K562 (cell line): Measurements from ENCODE around the gene SIGLEC1. TPM values are rescaled to one million over a fixed set of nuclear protein-coding genes. Genes with fewer than 3 reads are reported as not detected.

Experiments
- ATAC-seq: fragments of 200-7000 bp; cut with Tn5 transposase; 3 replicates; pipeline ENCODE4 v1.9.1; 2020; ENCODE audit warnings: moderate library complexity
- BruUV-seq: library from RNA; stranded (reverse); fragments of 400-500 nt; replicated peaks from 2 replicates; lab custom pipeline; 2021; lab: Mats Ljungman, UMichigan
- CTCF ChIA-PET: fragments of 300-600 bp; formaldehyde crosslinking; extraction: SDS; loops from one replicate; lab custom pipeline; 2021; ENCODE audit warnings: low intra/inter-chr PET ratio; lab: Yijun Ruan, JAX
- POLR2A ChIA-PET: fragments of 300-600, 350-650 bp; sonication (Branson Sonifier 250); formaldehyde crosslinking; extraction: SDS; loops from one replicate; lab custom pipeline; 2021; ENCODE audit warnings: antibody characterized with exemption, inconsistent platforms; lab: Yijun Ruan, JAX
- DNase-seq, 4 experiments: peaks; one replicate each; pipeline versions ENCODE4 v3.0.0 to v3.0.0-alpha.2; 2011 to 2018; ENCODE audit warnings: low spot score in 3 of 4, mixed read lengths in 3 of 4; ENCODE audit errors: extremely low read depth in 1 of 4
- FAIRE-seq: peaks from 2 replicates; lab custom pipeline; 2011; peaks lifted over from hg19 to GRCh38; lab: Jason Lieb, UNC
- H2AFZ ChIP-seq: 2 replicates; pipeline ENCODE4 v1.6.0; 2011; ENCODE audit warnings: low read depth, low read length, control low read depth, inconsistent platforms
- H3K27ac ChIP-seq: fragments of 200-600 bp; 3 replicates; pipeline ENCODE4 v1.8.0; 2011; ENCODE audit warnings: low read depth, mild to moderate bottlenecking, control low read depth, inconsistent platforms, low read length, moderate library complexity, mixed read lengths; ENCODE audit errors: extremely low read depth
- H3K27me3 ChIP-seq, 2 experiments: fragments of 300-600 bp in 1 of 2; 2 replicates in 1 of 2; 3 replicates in 1 of 2; pipeline versions ENCODE4 v1.6.0 to v1.8.0; 2011; ENCODE audit warnings: inconsistent platforms in 2 of 2, low read length in 2 of 2, mild to moderate bottlenecking in 1 of 2, mixed read lengths in 1 of 2, moderate library complexity in 1 of 2; ENCODE audit not compliant: control insufficient read depth in 2 of 2, insufficient read depth in 2 of 2
- H3K36me3 ChIP-seq: fragments of 300-600 bp; 3 replicates; pipeline ENCODE4 v1.8.0; 2011; ENCODE audit warnings: mild to moderate bottlenecking, low read length, inconsistent platforms; ENCODE audit not compliant: control insufficient read depth, insufficient read depth
- H3K4me1 ChIP-seq, 2 experiments: fragments of 200-600 bp in 1 of 2; replicated peaks in 1 of 2; 2 replicates in 1 of 2; 3 replicates in 1 of 2; pipeline versions ENCODE4 v1.5.1 to v1.8.0; 2011; ENCODE audit warnings: inconsistent platforms in 2 of 2, low read length in 2 of 2, mild to moderate bottlenecking in 1 of 2, mixed read lengths in 1 of 2, moderate library complexity in 1 of 2; ENCODE audit not compliant: control insufficient read depth in 2 of 2, insufficient read depth in 2 of 2
- H3K4me2 ChIP-seq: 2 replicates; pipeline ENCODE4 v1.6.1; 2011; ENCODE audit warnings: low read length, control low read depth, inconsistent platforms, mixed read lengths; ENCODE audit not compliant: insufficient read depth
- H3K4me3 ChIP-seq: fragments of 200-600 bp; sonication (generic), shearing (Covaris generic); 2 replicates; pipeline ENCODE4 v1.5.1; 2016; ENCODE audit warnings: control low read depth, inconsistent platforms
- H3K79me2 ChIP-seq: fragments of 200-600 bp; 3 replicates; pipeline ENCODE4 v1.8.0; 2011; ENCODE audit warnings: low read length, inconsistent platforms; ENCODE audit not compliant: control insufficient read depth, insufficient read depth
- H3K9ac ChIP-seq, 2 experiments: 2 replicates each; pipeline versions ENCODE4 v1.6.0 to v1.6.1; 2011; ENCODE audit warnings: low read depth in 2 of 2, low read length in 2 of 2, control low read depth in 1 of 2, inconsistent platforms in 1 of 2, mild to moderate bottlenecking in 1 of 2, mixed read lengths in 1 of 2; ENCODE audit not compliant: insufficient read depth in 1 of 2
- H3K9me1 ChIP-seq: one replicate; pipeline ENCODE4 v1.6.0; 2011; ENCODE audit warnings: inconsistent platforms, mild to moderate bottlenecking, low read length, moderate library complexity; ENCODE audit not compliant: control insufficient read depth, insufficient read depth
- H3K9me3 ChIP-seq: replicated peaks from 2 replicates; pipeline ENCODE4 v1.5.1; 2011; ENCODE audit warnings: low read depth, low read length, inconsistent platforms; ENCODE audit not compliant: control insufficient read depth, insufficient read depth
- H4K20me1 ChIP-seq: replicated peaks from 2 replicates; pipeline ENCODE4 v1.6.1; 2011; ENCODE audit warnings: low read length, inconsistent platforms, mixed read lengths; ENCODE audit not compliant: control insufficient read depth, insufficient read depth
- CBFA2T2 ChIP-seq: fragments of 450-650 bp; conservative IDR thresholded peaks from 2 replicates; pipeline ENCODE4 v1.6.1; 2017; ENCODE audit warnings: mild to moderate bottlenecking
- CTBP1 ChIP-seq: fragments of 450-650 bp; IDR thresholded peaks from 2 replicates; pipeline ENCODE4 v1.6.1; 2016; ENCODE audit warnings: borderline replicate concordance
- NFIC ChIP-seq: fragments of 450-650 bp; IDR thresholded peaks from 2 replicates; pipeline ENCODE4 v1.6.1; 2017; ENCODE audit warnings: mild to moderate bottlenecking, inconsistent platforms
- SMAD2 ChIP-seq: fragments of 150-350 bp; IDR thresholded peaks from 2 replicates; pipeline ENCODE4 v1.6.1; 2014; ENCODE audit warnings: low read depth, mild to moderate bottlenecking, low read length
- SMC3 ChIP-seq: conservative IDR thresholded peaks from 2 replicates; pipeline ENCODE4 v1.6.1; 2011; ENCODE audit warnings: low read depth, low read length, improper control_type of control experiment; ENCODE audit not compliant: insufficient read depth
- WGBS: fragments of 100-300 bp; shearing (Covaris generic); methylation state at CpG from one replicate; pipeline ENCODE4 v1.1.6; 2016; ENCODE audit warnings: low coverage, mixed read lengths; ENCODE audit not compliant: insufficient coverage; ENCODE audit errors: missing lambda C conversion rate; 5-methylcytosine and 5-hydroxymethylcytosine counted together
- in situ Hi-C: fragments of 300-500 bp; cut with MboI; formaldehyde crosslinking; loops from 4 replicates; pipeline ENCODE4 v1.15.0; 2018; ENCODE audit warnings: inconsistent platforms, mixed read lengths
- intact Hi-C: fragments of 100-400 bp; cut with micrococcal nuclease; formaldehyde crosslinking; loops from 2 replicates; pipeline ENCODE4 v1.14.2; 2022
- polyA plus RNA-seq, 8 experiments: library from polyadenylated mRNA; depleted of rRNA in 4 of 8; stranded (reverse) in 5 of 8; unstranded in 3 of 8; fragments of >200 nt; fragmentation: Nextera tagmentation in 2 of 8; fragmentation: Illumina TruSeq in 1 of 8; extraction: Ambion mirVana in 2 of 8; extraction: Trizol in 1 of 8; gene quantifications; 2 replicates each; pipeline versions ENCODE4 v1.2.1 to v1.2.3, GENCODE V29; 2011 to 2014; ENCODE audit warnings: inconsistent platforms in 1 of 8, missing spikeins in 1 of 8
- total RNA-seq, 7 experiments: library from RNA; depleted of rRNA in 6 of 7; stranded (reverse); fragments of >200 nt in 6 of 7; fragmentation: Illumina TruSeq in 2 of 7; extraction: Trizol in 2 of 7; gene quantifications; 2 replicates each; pipeline versions ENCODE4 v1.2.1 to v1.2.3, GENCODE V29; 2011 to 2021; ENCODE audit warnings: low replicate concordance in 1 of 7

Gene SIGLEC1
- total and polyA plus RNA-seq, 9 of the 15 experiments (the other 6 are each of a cell fraction or from before 2014, with no cell fraction given): 0.05 to 0.07 TPM; not detected in 7

GRCh38 chr20:3735768-3736167 is 23.4 kb upstream of the SIGLEC1 start:
- ATAC-seq (no peak), DNase-seq (no peak), FAIRE-seq (no peak)
- peaks cover 3 to 29% of the 10 kb centered on the region in 2 experiments; a peak in 3 of 5 replicates for H3K4me1 ChIP-seq
- ChIA-PET POLR2A (no interaction called here), CTCF (no interaction called here)
- H3K4me2 ChIP-seq: no peak overlapping the region
- peaks cover 0 to 5% of the 10 kb centered on the region in 2 experiments; a peak in 1 of 5 replicates for H3K27me3 ChIP-seq
- H3K9me3 ChIP-seq: no peaks in the 10 kb centered on the region
- no peaks in the 10 kb centered on the region for H3K9me1 ChIP-seq
- in situ Hi-C loops (no loop called here), intact Hi-C loops (no loop called here)
- no peak for TF ChIP-seq SMAD2
- TF ChIP-seq SMC3: no peak
- TF ChIP-seq CTBP1: no peak
- no peak overlapping the region for H2AFZ ChIP-seq
- no peak overlapping the region for H3K27ac ChIP-seq
- 20% methylated on average over 4 of the region's 4 CpGs for WGBS
- no peaks in the 10 kb centered on the region for H4K20me1 ChIP-seq
- no peaks in the 10 kb centered on the region for H3K79me2 ChIP-seq
- H3K4me3 ChIP-seq: no peak overlapping the region
- BruUV-seq: no TSS peak
- no peak overlapping the region for H3K9ac ChIP-seq
- no peaks in the 10 kb centered on the region for H3K36me3 ChIP-seq

- no peak for FAIRE-seq
- WGBS: 32% methylated on average over 8 of the region's 12 CpGs
Observed at GRCh38 chr20:3734111-3734843, 21.9 kb upstream of the SIGLEC1 start.

More at GRCh38 chr20:3734111-3734843, 21.9 kb upstream of the SIGLEC1 start:
- Histone ChIP-seq H4K20me1 (no peaks in the 10 kb centered on the region), H3K9ac (no peak overlapping the region), H3K27me3 (peaks cover 0 to 16% of the 10 kb centered on the region in 2 experiments; a peak in 2 of 5 replicates), H3K9me3 (no peaks in the 10 kb centered on the region), H3K36me3 (no peaks in the 10 kb centered on the region), H3K79me2 (no peaks in the 10 kb centered on the region), H3K27ac (no peak overlapping the region)
- ChIA-PET POLR2A (interaction anchor here (0.6 to 1.1 kb wide), 2 partner anchors 10 to 27 kb away, joined by 3 read pairs; no protein-coding TSS in a partner anchor), CTCF (no interaction called here)
- in situ Hi-C loops: no loop called here
- intact Hi-C loops: no loop called here
- TF ChIP-seq CBFA2T2 (no peak), NFIC (0 out of 2 replicates have a peak, but pooled peaks have one; percentile 10)
- TF ChIP-seq, all 486 proteins: peak for 1
- no peak overlapping the region for H3K4me3 ChIP-seq
- no peak overlapping the region for H3K4me2 ChIP-seq
- BruUV-seq: no TSS peak
- H3K4me1 ChIP-seq: peaks cover 0 to 14% of the 10 kb centered on the region in 2 experiments; a peak in 2 of 5 replicates
- H3K9me1 ChIP-seq: no peaks in the 10 kb centered on the region
- DNase-seq (peak in 2 of 4 experiments; percentile 34 to 36), ATAC-seq (peak; percentile 35; the same call in 2 of the 3 replicates)
- H2AFZ ChIP-seq: no peak overlapping the region
